SU-DHL-6 (cell line): ENCODE data around the gene RAX2.
A peak's percentile ranks its signal among the peaks of the same experiment; 100 is the strongest.

ENCODE experiments used
- H2AFZ ChIP-seq: fragments of 200-600 bp; sonication (generic); 2 replicates; pipeline ENCODE4 v1.6.1; 2014; ENCODE audit warnings: low read depth, mild to moderate bottlenecking, moderate library complexity, mixed read lengths, antibody characterized with exemption, low read length; ENCODE audit not compliant: severe bottlenecking
- H3F3A ChIP-seq: fragments of 200-600 bp; shearing (Covaris generic); 2 replicates; pipeline ENCODE4 v1.6.0; 2016; ENCODE audit warnings: antibody characterized with exemption, mild to moderate bottlenecking; ENCODE audit not compliant: insufficient read depth
- H3K27ac ChIP-seq: fragments of 200-600 bp; sonication (generic); 2 replicates; pipeline ENCODE4 v1.5.1; 2016; ENCODE audit warnings: low read depth, mild to moderate bottlenecking, low read length, moderate library complexity, mixed read lengths
- H3K27me3 ChIP-seq: fragments of 200-600 bp; sonication (generic), shearing (Covaris generic); 2 replicates; pipeline ENCODE4 v1.6.0; 2014; ENCODE audit warnings: mild to moderate bottlenecking, low read length
- H3K36me3 ChIP-seq: fragments of 200-600 bp; sonication (generic); 2 replicates; pipeline ENCODE4 v1.6.1; 2014; ENCODE audit warnings: mild to moderate bottlenecking, low read length, mixed read lengths
- H3K4me2 ChIP-seq: fragments of 300-600, 200-600 bp; shearing (Covaris generic), sonication (generic); 2 replicates; pipeline ENCODE4 v1.6.0; 2014; ENCODE audit warnings: low read length, low read depth, mild to moderate bottlenecking; ENCODE audit not compliant: poor library complexity, severe bottlenecking
- H3K4me3 ChIP-seq: fragments of 200-600 bp; sonication (generic); 2 replicates; pipeline ENCODE4 v1.5.1; 2014; ENCODE audit warnings: antibody characterized with exemption, low read length, mild to moderate bottlenecking, mixed read lengths; ENCODE audit not compliant: insufficient read depth, poor library complexity, severe bottlenecking
- H3K79me2 ChIP-seq: fragments of 200-600 bp; sonication (generic); 2 replicates; pipeline ENCODE4 v1.6.1; 2014; ENCODE audit warnings: mild to moderate bottlenecking, low read length, moderate library complexity; ENCODE audit not compliant: insufficient read depth
- H3K9ac ChIP-seq: fragments of 200-600 bp; sonication (generic); 2 replicates; pipeline ENCODE4 v1.7.0; 2014; ENCODE audit warnings: mild to moderate bottlenecking, low read length
- H3K9me2 ChIP-seq: fragments of 200-600 bp; sonication (generic); replicated peaks from 2 replicates; pipeline ENCODE4 v1.6.1; 2014; ENCODE audit warnings: low read length; ENCODE audit not compliant: insufficient read depth
- H3K9me3 ChIP-seq: fragments of 200-600 bp; sonication (generic); 2 replicates; pipeline ENCODE4 v1.6.1; 2014; ENCODE audit warnings: low read length, mixed read lengths; ENCODE audit not compliant: insufficient read depth
- H4K20me1 ChIP-seq: fragments of 200-600 bp; sonication (generic); 2 replicates; pipeline ENCODE4 v1.6.1; 2014; ENCODE audit warnings: low read depth, mild to moderate bottlenecking, antibody characterized with exemption, low read length, moderate library complexity, mixed read lengths
- EZH2phosphoT487 ChIP-seq: fragments of 200-600 bp; sonication (generic), shearing (Covaris generic); conservative IDR thresholded peaks from 2 replicates; pipeline ENCODE4 v1.6.1; 2018; ENCODE audit warnings: mild to moderate bottlenecking, antibody characterized with exemption, low read length, moderate library complexity, mixed read lengths
- TF ChIP-seq, protein P1 (sequence below): fragments of 200-600 bp; sonication (generic); IDR thresholded peaks from one replicate; pipeline ENCODE4 v1.5.1; 2017; ENCODE audit warnings: antibody characterized with exemption, mild to moderate bottlenecking, low read length, moderate library complexity; ENCODE audit not compliant: insufficient read depth, poor library complexity, severe bottlenecking

Gene RAX2

DNA sequence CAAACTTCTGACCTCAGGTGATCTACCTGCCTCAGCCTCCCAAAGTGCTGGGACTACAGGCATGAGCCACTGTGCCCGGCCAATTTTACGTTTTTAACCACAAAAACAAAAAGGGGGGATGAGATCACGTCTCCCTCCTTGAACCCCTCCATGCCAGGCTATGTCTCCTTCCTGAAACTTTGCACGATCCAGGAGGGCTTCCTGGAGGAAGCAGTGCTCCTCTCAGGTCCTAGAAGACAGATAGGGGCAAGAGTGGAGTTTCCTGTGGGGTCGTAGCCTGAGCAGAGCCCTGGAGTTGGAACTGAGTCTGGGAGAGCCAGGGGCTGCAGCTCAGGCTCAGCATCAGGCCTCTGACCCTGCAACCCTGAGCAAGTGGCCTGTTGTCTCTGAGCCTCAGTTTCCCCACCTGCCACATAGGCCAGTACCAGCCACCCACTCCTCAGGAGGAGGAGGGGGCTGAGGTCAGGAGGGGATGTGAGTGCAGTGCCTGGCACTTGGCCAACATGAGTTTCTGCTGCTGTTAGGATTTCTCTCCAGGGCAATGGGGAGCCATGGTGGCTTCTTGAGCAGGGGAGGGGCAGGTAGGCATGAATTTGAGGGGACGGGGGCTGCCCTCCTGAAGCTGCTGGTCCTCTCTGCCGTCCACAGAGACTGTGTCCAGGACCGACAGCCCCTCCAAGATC is 26.5 kb downstream of the RAX2 start:
- Histone ChIP-seq H3K4me2 (no peak overlapping the region), H3K27me3 (no peaks in the 10 kb centered on the region), H4K20me1 (no peaks in the 10 kb centered on the region), H3K9me3 (no peaks in the 10 kb centered on the region), H2AFZ (no peak overlapping the region), H3K9me2 (no peaks in the 10 kb centered on the region), H3K4me3 (no peak overlapping the region), H3K79me2 (no peaks in the 10 kb centered on the region), H3F3A (no peaks in the 10 kb centered on the region), H3K9ac (no peak overlapping the region), H3K36me3 (no peaks in the 10 kb centered on the region), H3K27ac (no peak overlapping the region)
- TF ChIP-seq, protein P1, sequence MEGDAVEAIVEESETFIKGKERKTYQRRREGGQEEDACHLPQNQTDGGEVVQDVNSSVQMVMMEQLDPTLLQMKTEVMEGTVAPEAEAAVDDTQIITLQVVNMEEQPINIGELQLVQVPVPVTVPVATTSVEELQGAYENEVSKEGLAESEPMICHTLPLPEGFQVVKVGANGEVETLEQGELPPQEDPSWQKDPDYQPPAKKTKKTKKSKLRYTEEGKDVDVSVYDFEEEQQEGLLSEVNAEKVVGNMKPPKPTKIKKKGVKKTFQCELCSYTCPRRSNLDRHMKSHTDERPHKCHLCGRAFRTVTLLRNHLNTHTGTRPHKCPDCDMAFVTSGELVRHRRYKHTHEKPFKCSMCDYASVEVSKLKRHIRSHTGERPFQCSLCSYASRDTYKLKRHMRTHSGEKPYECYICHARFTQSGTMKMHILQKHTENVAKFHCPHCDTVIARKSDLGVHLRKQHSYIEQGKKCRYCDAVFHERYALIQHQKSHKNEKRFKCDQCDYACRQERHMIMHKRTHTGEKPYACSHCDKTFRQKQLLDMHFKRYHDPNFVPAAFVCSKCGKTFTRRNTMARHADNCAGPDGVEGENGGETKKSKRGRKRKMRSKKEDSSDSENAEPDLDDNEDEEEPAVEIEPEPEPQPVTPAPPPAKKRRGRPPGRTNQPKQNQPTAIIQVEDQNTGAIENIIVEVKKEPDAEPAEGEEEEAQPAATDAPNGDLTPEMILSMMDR = no peak
- no peak for TF ChIP-seq EZH2phosphoT487

DNA sequence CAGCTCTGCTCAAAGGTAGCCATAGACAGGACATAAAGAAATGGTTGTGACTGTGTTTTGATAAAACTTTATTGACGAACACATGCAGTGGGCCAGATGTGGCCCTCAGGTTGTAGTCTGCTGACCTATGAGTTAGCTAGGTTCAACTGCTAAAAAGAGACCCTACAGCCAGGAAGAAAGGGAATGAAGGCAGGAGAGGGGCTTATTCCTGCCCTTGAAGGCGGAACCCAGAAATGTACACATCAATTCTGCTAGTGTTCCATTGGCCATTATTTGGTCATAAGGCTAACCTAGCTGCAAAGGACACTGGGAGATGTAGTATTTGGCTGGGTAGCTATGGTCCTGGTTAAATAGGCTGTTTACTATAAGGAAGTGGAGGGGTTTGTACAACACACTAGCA is 28.5 kb downstream of the RAX2 start:
- Histone ChIP-seq H3K4me2 (no peak overlapping the region), H4K20me1 (no peaks in the 10 kb centered on the region), H2AFZ (peak overlapping the region; percentile 31), H3K4me3 (no peak overlapping the region), H3K9ac (no peak overlapping the region), H3K27ac (no peak overlapping the region), H3K36me3 (no peaks in the 10 kb centered on the region), H3K9me2 (no peaks in the 10 kb centered on the region), H3K79me2 (no peaks in the 10 kb centered on the region), H3F3A (no peaks in the 10 kb centered on the region), H3K27me3 (no peaks in the 10 kb centered on the region), H3K9me3 (no peaks in the 10 kb centered on the region)
- TF ChIP-seq, protein P1 = no peak
- no peak for TF ChIP-seq EZH2phosphoT487

DNA sequence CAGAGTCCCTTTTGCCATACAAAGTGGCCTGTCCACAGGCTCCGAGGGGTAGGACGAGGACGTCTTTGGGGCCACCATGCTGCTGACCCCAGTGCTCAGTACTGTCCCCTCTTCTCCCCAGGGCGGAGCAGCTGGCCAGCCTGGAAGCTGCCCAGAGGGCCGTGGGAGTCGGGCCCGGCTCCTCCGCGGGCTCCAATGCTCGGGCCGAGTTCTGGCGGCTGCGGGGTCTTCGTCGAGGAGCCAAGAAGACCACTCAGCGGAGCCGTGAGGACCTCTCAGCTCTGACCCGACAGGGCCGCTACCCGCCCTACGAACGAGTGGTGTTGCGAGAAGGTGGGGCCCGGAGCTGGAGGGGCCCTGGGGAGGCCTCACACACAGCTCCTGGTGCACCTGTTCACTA is 31.6 kb downstream of the RAX2 start:
- no peaks in the 10 kb centered on the region for H3K27me3 ChIP-seq
- no peak overlapping the region for H3K4me2 ChIP-seq
- no peak for TF ChIP-seq EZH2phosphoT487
- TF ChIP-seq, protein P1 = no peak
- no peaks in the 10 kb centered on the region for H3K9me3 ChIP-seq
- H3K4me3 ChIP-seq = no peak overlapping the region
- H3K27ac ChIP-seq = no peak overlapping the region
- H3F3A ChIP-seq = no peaks in the 10 kb centered on the region
- H3K36me3 ChIP-seq = no peaks in the 10 kb centered on the region
- no peak overlapping the region for H2AFZ ChIP-seq
- H3K79me2 ChIP-seq = no peaks in the 10 kb centered on the region
- H3K9me2 ChIP-seq = no peaks in the 10 kb centered on the region
- no peak overlapping the region for H3K9ac ChIP-seq
- no peaks in the 10 kb centered on the region for H4K20me1 ChIP-seq
